Prostate gland (tissue), 2 donors: Measurements from ENCODE around the gene MARCOL.

Experiments
- POLR2A ChIP-seq: fragments of 450-650 bp; IDR thresholded peaks from one replicate; pipeline ENCODE4 v1.6.1; 2016; ENCODE audit warnings: antibody characterized with exemption, mild to moderate bottlenecking
- POLR2AphosphoS5 ChIP-seq: sonication (generic); formaldehyde crosslinking; IDR thresholded peaks from one replicate; pipeline ENCODE4 v1.6.1; 2017; ENCODE audit warnings: antibody characterized with exemption
- TF ChIP-seq, protein P1 (sequence below), 4 experiments: fragments of 200-600 bp in 2 of 4; fragments of 450-650 bp in 2 of 4; sonication (generic) in 2 of 4; IDR thresholded peaks; 1 replicate in 3 of 4; 2 replicates in 1 of 4; pipeline ENCODE4 v1.5.1; 2016 to 2019; ENCODE audit warnings: antibody characterized with exemption in 4 of 4, mild to moderate bottlenecking in 2 of 4, moderate library complexity in 2 of 4

DNA sequence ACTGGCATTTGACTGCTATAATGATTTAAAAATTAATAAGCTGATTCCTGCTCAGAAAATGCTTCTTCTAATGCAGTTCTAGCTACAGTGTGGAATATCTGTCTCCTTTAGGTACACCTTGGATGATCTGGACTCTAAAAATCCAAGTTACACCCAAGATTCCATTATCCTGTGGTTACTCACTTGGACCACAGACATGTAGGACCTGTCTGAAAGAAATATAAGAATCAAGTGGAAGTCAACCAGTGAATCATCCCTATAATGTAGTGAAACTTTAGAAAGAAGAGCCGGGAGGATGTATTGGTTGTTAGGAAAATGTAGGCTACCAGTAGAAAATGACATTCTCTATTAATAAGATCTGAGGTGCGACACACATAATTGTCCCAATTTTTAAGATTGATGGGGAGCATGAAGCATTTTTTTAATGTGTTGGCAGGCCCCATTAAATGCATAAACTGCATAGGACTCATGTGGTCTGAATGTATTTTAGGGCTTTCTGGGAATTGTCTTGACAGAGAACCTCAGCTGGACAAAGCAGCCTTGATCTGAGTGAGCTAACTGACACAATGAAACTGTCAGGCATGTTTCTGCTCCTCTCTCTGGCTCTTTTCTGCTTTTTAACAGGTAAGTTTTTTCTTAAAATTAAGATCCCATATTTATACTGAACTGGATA lies 35.7 kb upstream of the MARCOL start, which contains the start of gene SPINK6:
- TF ChIP-seq, protein P1, sequence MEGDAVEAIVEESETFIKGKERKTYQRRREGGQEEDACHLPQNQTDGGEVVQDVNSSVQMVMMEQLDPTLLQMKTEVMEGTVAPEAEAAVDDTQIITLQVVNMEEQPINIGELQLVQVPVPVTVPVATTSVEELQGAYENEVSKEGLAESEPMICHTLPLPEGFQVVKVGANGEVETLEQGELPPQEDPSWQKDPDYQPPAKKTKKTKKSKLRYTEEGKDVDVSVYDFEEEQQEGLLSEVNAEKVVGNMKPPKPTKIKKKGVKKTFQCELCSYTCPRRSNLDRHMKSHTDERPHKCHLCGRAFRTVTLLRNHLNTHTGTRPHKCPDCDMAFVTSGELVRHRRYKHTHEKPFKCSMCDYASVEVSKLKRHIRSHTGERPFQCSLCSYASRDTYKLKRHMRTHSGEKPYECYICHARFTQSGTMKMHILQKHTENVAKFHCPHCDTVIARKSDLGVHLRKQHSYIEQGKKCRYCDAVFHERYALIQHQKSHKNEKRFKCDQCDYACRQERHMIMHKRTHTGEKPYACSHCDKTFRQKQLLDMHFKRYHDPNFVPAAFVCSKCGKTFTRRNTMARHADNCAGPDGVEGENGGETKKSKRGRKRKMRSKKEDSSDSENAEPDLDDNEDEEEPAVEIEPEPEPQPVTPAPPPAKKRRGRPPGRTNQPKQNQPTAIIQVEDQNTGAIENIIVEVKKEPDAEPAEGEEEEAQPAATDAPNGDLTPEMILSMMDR (IDR thresholded peaks at IDR 0.05): no peak
- TF ChIP-seq POLR2AphosphoS5: no peak
- no peak for TF ChIP-seq POLR2A
